Peyer's patch (tissue), 4 donors: ENCODE measurements around the gene ASPHD1. TPM values are rescaled to one million over a fixed set of nuclear protein-coding genes. Genes with fewer than 3 reads are reported as not detected.

Source experiments
- DNase-seq, 3 donors: peaks; one replicate each; pipeline ENCODE4 v3.0.0-alpha.2; 2017 to 2019
- H3K27ac ChIP-seq, 4 donors: fragments of 200-600 bp; sonication (generic); one replicate each; pipeline ENCODE4 v1.5.1; 2016 to 2019
- H3K27me3 ChIP-seq, 2 donors: fragments of 200-600 bp; sonication (generic); one replicate each; pipeline ENCODE4 v1.5.1; 2019
- H3K36me3 ChIP-seq, 3 donors: fragments of 200-600 bp; sonication (generic); one replicate each; pipeline ENCODE4 v1.5.1; 2016 to 2019
- H3K4me1 ChIP-seq, 4 donors: fragments of 200-600 bp; sonication (generic); one replicate each; pipeline ENCODE4 v1.5.1; 2016 to 2019
- H3K4me3 ChIP-seq, 4 donors: fragments of 200-600 bp; sonication (generic); 1 replicate in 3 of 4; 2 replicates in 1 of 4; pipeline ENCODE4 v1.5.1; 2016 to 2019; ENCODE audit warnings: mild to moderate bottlenecking in 1 of 4
- H3K9me3 ChIP-seq, 4 donors: fragments of 200-600 bp; sonication (generic); one replicate each; pipeline ENCODE4 v1.5.1; 2016 to 2019; ENCODE audit warnings: mild to moderate bottlenecking in 1 of 4
- POLR2A ChIP-seq, 2 donors: fragments of 450-650 bp; IDR thresholded peaks; one replicate each; pipeline ENCODE4 v1.5.1; 2017; ENCODE audit warnings: antibody characterized with exemption in 2 of 2, mild to moderate bottlenecking in 2 of 2, moderate library complexity in 2 of 2
- total RNA-seq, 4 donors: library from RNA; depleted of rRNA; stranded (reverse); fragments of >200 nt; gene quantifications; one replicate each; pipeline ENCODE4 v1.1.0, GENCODE V29; 2016
- TF ChIP-seq, protein P1 (sequence below), 6 experiments: fragments of 450-650 bp in 4 of 6; fragments of 200-600 bp in 2 of 6; sonication (generic) in 1 of 6; IDR thresholded peaks; one replicate each; pipeline ENCODE4 v1.5.1; 2017 to 2019; ENCODE audit warnings: antibody characterized with exemption in 6 of 6, mild to moderate bottlenecking in 3 of 6, moderate library complexity in 1 of 6

Gene ASPHD1
- total RNA-seq, 4 donors from 2014 or later, result 0.53 TPM; not detected in 3

- no peak for TF ChIP-seq POLR2A (IDR thresholded peaks at IDR 0.05)
- TF ChIP-seq, protein P1, sequence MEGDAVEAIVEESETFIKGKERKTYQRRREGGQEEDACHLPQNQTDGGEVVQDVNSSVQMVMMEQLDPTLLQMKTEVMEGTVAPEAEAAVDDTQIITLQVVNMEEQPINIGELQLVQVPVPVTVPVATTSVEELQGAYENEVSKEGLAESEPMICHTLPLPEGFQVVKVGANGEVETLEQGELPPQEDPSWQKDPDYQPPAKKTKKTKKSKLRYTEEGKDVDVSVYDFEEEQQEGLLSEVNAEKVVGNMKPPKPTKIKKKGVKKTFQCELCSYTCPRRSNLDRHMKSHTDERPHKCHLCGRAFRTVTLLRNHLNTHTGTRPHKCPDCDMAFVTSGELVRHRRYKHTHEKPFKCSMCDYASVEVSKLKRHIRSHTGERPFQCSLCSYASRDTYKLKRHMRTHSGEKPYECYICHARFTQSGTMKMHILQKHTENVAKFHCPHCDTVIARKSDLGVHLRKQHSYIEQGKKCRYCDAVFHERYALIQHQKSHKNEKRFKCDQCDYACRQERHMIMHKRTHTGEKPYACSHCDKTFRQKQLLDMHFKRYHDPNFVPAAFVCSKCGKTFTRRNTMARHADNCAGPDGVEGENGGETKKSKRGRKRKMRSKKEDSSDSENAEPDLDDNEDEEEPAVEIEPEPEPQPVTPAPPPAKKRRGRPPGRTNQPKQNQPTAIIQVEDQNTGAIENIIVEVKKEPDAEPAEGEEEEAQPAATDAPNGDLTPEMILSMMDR (IDR thresholded peaks at IDR 0.05), result no peak
- Histone ChIP-seq H3K27me3 (no peaks in the 10 kb centered on the region), H3K4me3 (no peak overlapping the region), H3K27ac (no peak overlapping the region), H3K9me3 (no peaks in the 10 kb centered on the region), H3K4me1 (peaks cover 0 to 13% (median 7%) of the 10 kb centered on the region in 4 donors), H3K36me3 (peaks cover 0 to 53% (median 0%) of the 10 kb centered on the region in 3 donors)
- DNase-seq, result no peak
Observed at GRCh38 chr16:29920288-29921033, 20.2 kb downstream of the ASPHD1 start.

DNA sequence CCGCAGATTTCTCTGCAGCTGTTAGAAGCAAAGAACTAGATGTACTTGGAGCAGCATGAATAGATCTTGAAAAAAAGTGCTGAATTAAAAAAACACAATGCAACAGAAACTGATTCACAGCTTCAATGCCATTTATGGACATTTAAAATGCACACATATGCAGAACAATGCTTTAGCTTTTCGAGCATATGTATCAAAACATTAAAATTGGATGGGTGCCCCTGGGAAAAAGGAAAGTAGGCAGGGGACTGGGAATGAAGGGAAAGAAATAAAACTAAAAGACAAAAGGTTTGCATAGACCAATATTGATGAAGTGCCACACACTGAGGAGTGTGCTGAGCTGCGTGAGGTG lies 20.7 kb downstream of the ASPHD1 start:
- Histone ChIP-seq H3K9me3 (no peaks in the 10 kb centered on the region), H3K27me3 (no peaks in the 10 kb centered on the region), H3K36me3 (peaks cover 0 to 53% (median 0%) of the 10 kb centered on the region in 3 donors), H3K4me3 (no peak overlapping the region), H3K27ac (no peak overlapping the region), H3K4me1 (peaks cover 0 to 13% (median 7%) of the 10 kb centered on the region in 4 donors)
- no peak for DNase-seq
- TF ChIP-seq, protein P1 (IDR thresholded peaks at IDR 0.05), result no peak
- TF ChIP-seq POLR2A (IDR thresholded peaks at IDR 0.05), result no peak

- Histone ChIP-seq H3K27ac (no peak overlapping the region), H3K4me3 (no peak overlapping the region), H3K36me3 (peaks cover 0 to 50% (median 0%) of the 10 kb centered on the region in 3 donors), H3K9me3 (no peaks in the 10 kb centered on the region), H3K27me3 (no peaks in the 10 kb centered on the region), H3K4me1 (peaks cover 0 to 20% (median 11%) of the 10 kb centered on the region in 4 donors)
- DNase-seq, result no peak
- TF ChIP-seq, protein P1 (IDR thresholded peaks at IDR 0.05), result no peak
- TF ChIP-seq POLR2A (IDR thresholded peaks at IDR 0.05), result no peak
Observed at GRCh38 chr16:29922326-29922725, 22.0 kb downstream of the ASPHD1 start.

GRCh38 chr16:29922986-29923501 lies 22.8 kb downstream of the ASPHD1 start:
- H3K4me1 ChIP-seq, result peaks cover 0 to 22% (median 11%) of the 10 kb centered on the region in 4 donors
- no peak for DNase-seq
- H3K27me3 ChIP-seq, result no peaks in the 10 kb centered on the region
- H3K9me3 ChIP-seq, result no peaks in the 10 kb centered on the region
- no peak for TF ChIP-seq POLR2A (IDR thresholded peaks at IDR 0.05)
- TF ChIP-seq, protein P1 (IDR thresholded peaks at IDR 0.05), result no peak
- H3K27ac ChIP-seq, result no peak overlapping the region
- no peak overlapping the region for H3K4me3 ChIP-seq
- peaks cover 0 to 44% (median 0%) of the 10 kb centered on the region in 3 donors for H3K36me3 ChIP-seq

GRCh38 chr16:29925105-29925756 lies 24.9 kb downstream of the ASPHD1 start:
- peak overlapping the region; percentile 2 to 85 (median 82) for H3K27ac ChIP-seq
- H3K9me3 ChIP-seq, result no peaks in the 10 kb centered on the region
- H3K4me3 ChIP-seq, result peak overlapping the region; percentile 83 to 100 (median 100)
- H3K4me1 ChIP-seq, result peaks cover 0 to 22% (median 11%) of the 10 kb centered on the region in 4 donors
- H3K36me3 ChIP-seq, result peaks cover 0 to 31% (median 0%) of the 10 kb centered on the region in 3 donors
- DNase-seq, result no peak
- TF ChIP-seq POLR2A (IDR thresholded peaks at IDR 0.05), result no peak
- TF ChIP-seq, protein P1 (IDR thresholded peaks at IDR 0.05), result no peak
- H3K27me3 ChIP-seq, result no peaks in the 10 kb centered on the region
